ENCODE results near the gene TAS1R3.

DNA sequence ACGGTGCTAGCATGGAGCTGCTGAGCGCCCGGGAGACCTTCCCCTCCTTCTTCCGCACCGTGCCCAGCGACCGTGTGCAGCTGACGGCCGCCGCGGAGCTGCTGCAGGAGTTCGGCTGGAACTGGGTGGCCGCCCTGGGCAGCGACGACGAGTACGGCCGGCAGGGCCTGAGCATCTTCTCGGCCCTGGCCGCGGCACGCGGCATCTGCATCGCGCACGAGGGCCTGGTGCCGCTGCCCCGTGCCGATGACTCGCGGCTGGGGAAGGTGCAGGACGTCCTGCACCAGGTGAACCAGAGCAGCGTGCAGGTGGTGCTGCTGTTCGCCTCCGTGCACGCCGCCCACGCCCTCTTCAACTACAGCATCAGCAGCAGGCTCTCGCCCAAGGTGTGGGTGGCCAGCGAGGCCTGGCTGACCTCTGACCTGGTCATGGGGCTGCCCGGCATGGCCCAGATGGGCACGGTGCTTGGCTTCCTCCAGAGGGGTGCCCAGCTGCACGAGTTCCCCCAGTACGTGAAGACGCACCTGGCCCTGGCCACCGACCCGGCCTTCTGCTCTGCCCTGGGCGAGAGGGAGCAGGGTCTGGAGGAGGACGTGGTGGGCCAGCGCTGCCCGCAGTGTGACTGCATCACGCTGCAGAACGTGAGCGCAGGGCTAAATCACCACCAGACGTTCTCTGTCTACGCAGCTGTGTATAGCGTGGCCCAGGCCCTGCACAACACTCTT is 1.1 kb downstream of the TAS1R3 start:
- no peak for TF ChIP-seq POLR2A (IDR thresholded peaks at IDR 0.05)
- TF ChIP-seq, protein P1, sequence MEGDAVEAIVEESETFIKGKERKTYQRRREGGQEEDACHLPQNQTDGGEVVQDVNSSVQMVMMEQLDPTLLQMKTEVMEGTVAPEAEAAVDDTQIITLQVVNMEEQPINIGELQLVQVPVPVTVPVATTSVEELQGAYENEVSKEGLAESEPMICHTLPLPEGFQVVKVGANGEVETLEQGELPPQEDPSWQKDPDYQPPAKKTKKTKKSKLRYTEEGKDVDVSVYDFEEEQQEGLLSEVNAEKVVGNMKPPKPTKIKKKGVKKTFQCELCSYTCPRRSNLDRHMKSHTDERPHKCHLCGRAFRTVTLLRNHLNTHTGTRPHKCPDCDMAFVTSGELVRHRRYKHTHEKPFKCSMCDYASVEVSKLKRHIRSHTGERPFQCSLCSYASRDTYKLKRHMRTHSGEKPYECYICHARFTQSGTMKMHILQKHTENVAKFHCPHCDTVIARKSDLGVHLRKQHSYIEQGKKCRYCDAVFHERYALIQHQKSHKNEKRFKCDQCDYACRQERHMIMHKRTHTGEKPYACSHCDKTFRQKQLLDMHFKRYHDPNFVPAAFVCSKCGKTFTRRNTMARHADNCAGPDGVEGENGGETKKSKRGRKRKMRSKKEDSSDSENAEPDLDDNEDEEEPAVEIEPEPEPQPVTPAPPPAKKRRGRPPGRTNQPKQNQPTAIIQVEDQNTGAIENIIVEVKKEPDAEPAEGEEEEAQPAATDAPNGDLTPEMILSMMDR (IDR thresholded peaks at IDR 0.05) = no peak

Measured in testis (tissue), 2 donors.